ENCODE data around the gene DYNLT4. TPM values are rescaled to one million over a fixed set of nuclear protein-coding genes. Genes with fewer than 3 reads are reported as not detected.

The DYNLT4 gene
- total RNA-seq, 1 experiment from 2014 or later, result 0.31 TPM

- no peak overlapping the region for H3K4me3 Mint-ChIP-seq
- no peaks in the 10 kb centered on the region for H3K27me3 Mint-ChIP-seq (ENCODE audit: low read depth)
- CTCF ChIA-PET, result interaction anchor here (0.5 to 1.3 kb wide), 2 partner anchors 19 to 62 kb away, joined by 3 to 5 read pairs; no protein-coding TSS in a partner anchor
- ATAC-seq (no peak), DNase-seq (ENCODE audit: low spot score) (no peak)
- POLR2A ChIA-PET, result interaction anchor here (0.5 to 0.7 kb wide), 2 partner anchors 12 to 53 kb away, joined by 3 to 6 read pairs; no protein-coding TSS in a partner anchor
- no peaks in the 10 kb centered on the region for H3K9me3 Mint-ChIP-seq
- TF ChIP-seq, protein P1, sequence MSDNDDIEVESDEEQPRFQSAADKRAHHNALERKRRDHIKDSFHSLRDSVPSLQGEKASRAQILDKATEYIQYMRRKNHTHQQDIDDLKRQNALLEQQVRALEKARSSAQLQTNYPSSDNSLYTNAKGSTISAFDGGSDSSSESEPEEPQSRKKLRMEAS (CRISPR knock-in tag; IDR thresholded peaks at IDR 0.05), result no peak
- TF ChIP-seq JAZF1 (CRISPR knock-in tag; IDR thresholded peaks at IDR 0.05) (no peak), TP53 (CRISPR knock-in tag; IDR thresholded peaks at IDR 0.05) (no peak), MXD4 (CRISPR knock-in tag; IDR thresholded peaks at IDR 0.05; ENCODE audit: borderline replicate concordance) (no peak), MLX (CRISPR knock-in tag; IDR thresholded peaks at IDR 0.05) (no peak), GTF2I (CRISPR knock-in tag; conservative IDR thresholded peaks at IDR 0.05) (no peak), ZBTB21 (CRISPR knock-in tag; IDR thresholded peaks at IDR 0.05; ENCODE audit: borderline replicate concordance) (no peak), SOX15 (CRISPR knock-in tag; IDR thresholded peaks at IDR 0.05) (no peak), HMGA2 (CRISPR knock-in tag; IDR thresholded peaks at IDR 0.05) (no peak), RELA (CRISPR knock-in tag; IDR thresholded peaks at IDR 0.05; ENCODE audit: borderline replicate concordance) (no peak), AR (CRISPR knock-in tag; IDR thresholded peaks at IDR 0.05) (no peak)
- TF ChIP-seq, protein P2, sequence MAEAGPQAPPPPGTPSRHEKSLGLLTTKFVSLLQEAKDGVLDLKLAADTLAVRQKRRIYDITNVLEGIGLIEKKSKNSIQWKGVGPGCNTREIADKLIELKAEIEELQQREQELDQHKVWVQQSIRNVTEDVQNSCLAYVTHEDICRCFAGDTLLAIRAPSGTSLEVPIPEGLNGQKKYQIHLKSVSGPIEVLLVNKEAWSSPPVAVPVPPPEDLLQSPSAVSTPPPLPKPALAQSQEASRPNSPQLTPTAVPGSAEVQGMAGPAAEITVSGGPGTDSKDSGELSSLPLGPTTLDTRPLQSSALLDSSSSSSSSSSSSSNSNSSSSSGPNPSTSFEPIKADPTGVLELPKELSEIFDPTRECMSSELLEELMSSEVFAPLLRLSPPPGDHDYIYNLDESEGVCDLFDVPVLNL (CRISPR knock-in tag; IDR thresholded peaks at IDR 0.05; ENCODE audit: borderline replicate concordance, low read depth), result no peak
- no peak overlapping the region for H3K27ac Mint-ChIP-seq
- H3K36me3 Mint-ChIP-seq, result peaks cover 7% of the 10 kb centered on the region
- peaks cover 5% of the 10 kb centered on the region for H3K4me1 Mint-ChIP-seq
Observed at GRCh38 chr1:44855742-44856141, 48.6 kb upstream of the DYNLT4 start.

GRCh38 chr1:44854970-44855369, 47.8 kb upstream of the DYNLT4 start:
- no peaks in the 10 kb centered on the region for H3K9me3 Mint-ChIP-seq
- H3K4me3 Mint-ChIP-seq, result no peak overlapping the region
- no peak for TF ChIP-seq ZNF232 (CRISPR knock-in tag; IDR thresholded peaks at IDR 0.05)
- no peak for TF ChIP-seq NR1H2 (CRISPR knock-in tag; IDR thresholded peaks at IDR 0.05)
- TF ChIP-seq ZNF263 (CRISPR knock-in tag; IDR thresholded peaks at IDR 0.05; ENCODE audit: low read depth), result no peak
- TF ChIP-seq HMGXB4 (CRISPR knock-in tag; IDR thresholded peaks at IDR 0.05), result no peak
- H3K4me1 Mint-ChIP-seq, result peaks cover 3% of the 10 kb centered on the region
- no peaks in the 10 kb centered on the region for H3K27me3 Mint-ChIP-seq (ENCODE audit: low read depth)
- no peak for DNase-seq (ENCODE audit: low spot score)
- H3K27ac Mint-ChIP-seq, result peak overlapping the region; percentile 70; the same call in 1 of the 2 replicates
- ATAC-seq, result no peak
- ChIA-PET POLR2A (interaction anchor here (0.7 kb wide), 1 partner anchor 245 kb away, joined by 3 read pairs; no protein-coding TSS in a partner anchor), CTCF (no interaction called here)
- peaks cover 7% of the 10 kb centered on the region for H3K36me3 Mint-ChIP-seq

- H3K9me3 Mint-ChIP-seq, result no peaks in the 10 kb centered on the region
- ChIA-PET CTCF (interaction anchor here (0.6 kb wide), 1 partner anchor 537 kb away, joined by 3 read pairs; no protein-coding TSS in a partner anchor), POLR2A (no interaction called here)
- H3K27me3 Mint-ChIP-seq (ENCODE audit: low read depth), result no peaks in the 10 kb centered on the region
- no peak for TF ChIP-seq ZBTB21 (CRISPR knock-in tag; IDR thresholded peaks at IDR 0.05; ENCODE audit: borderline replicate concordance)
- no peak overlapping the region for H3K4me3 Mint-ChIP-seq
- no peak for DNase-seq (ENCODE audit: low spot score)
- peaks cover 7% of the 10 kb centered on the region for H3K36me3 Mint-ChIP-seq
- H3K4me1 Mint-ChIP-seq, result peaks cover 12% of the 10 kb centered on the region
- ATAC-seq, result no peak
- H3K27ac Mint-ChIP-seq, result no peak overlapping the region
Observed at GRCh38 chr1:44853201-44853600, 46.0 kb upstream of the DYNLT4 start.

All from WTC11 (cell line).